Left lobe of liver (tissue), 2 donors: Measurements from ENCODE around the gene ZNF358. TPM values are rescaled to one million over a fixed set of nuclear protein-coding genes. Genes with fewer than 3 reads are reported as not detected.

Source experiments
- ATAC-seq: fragments of 200-7000 bp; cut with Tn5 transposase; one replicate; pipeline ENCODE4 v1.9.1; 2020; ENCODE audit warnings: mild to moderate bottlenecking, moderate library complexity
- DNase-seq: peaks from one replicate; pipeline ENCODE4 v3.0.0-alpha.2; 2020; ENCODE audit warnings: low spot score
- total RNA-seq: library from RNA; stranded (reverse); gene quantifications from one replicate; pipeline ENCODE4 v1.2.1, GENCODE V29; 2021
- donor health status: DM: no; HTN: no; CAD: no; lungs with moderate emphysema.
- donor health status: DM: no; HTN: yes; CAD: no.

ZNF358 gene
- total RNA-seq, 1 donor from 2014 or later, result 31.3 TPM

- no peak for DNase-seq
- ATAC-seq, result no peak
Measured at GRCh38 chr19:7554565-7554964, 38.7 kb downstream of the ZNF358 start.

- no peak for DNase-seq
- no peak for ATAC-seq
Measured at GRCh38 chr19:7554990-7555864, 39.3 kb downstream of the ZNF358 start.

GRCh38 chr19:7556696-7557315 lies 40.9 kb downstream of the ZNF358 start:
- DNase-seq, result no peak
- no peak for ATAC-seq

- DNase-seq, result no peak
- ATAC-seq, result no peak
Measured at GRCh38 chr19:7558667-7559066, 42.8 kb downstream of the ZNF358 start.

GRCh38 chr19:7559102-7559501 lies 43.2 kb downstream of the ZNF358 start:
- DNase-seq (no peak), ATAC-seq (no peak)

- DNase-seq, result no peak
- ATAC-seq, result no peak
Measured at GRCh38 chr19:7560255-7560654, 44.4 kb downstream of the ZNF358 start.

- DNase-seq (no peak), ATAC-seq (no peak)
Measured at GRCh38 chr19:7561325-7561724, 45.4 kb downstream of the ZNF358 start.

- ATAC-seq, result no peak
- DNase-seq, result no peak
Measured at GRCh38 chr19:7562646-7563393, 46.9 kb downstream of the ZNF358 start.

GRCh38 chr19:7564866-7565265 lies 49.0 kb downstream of the ZNF358 start:
- ATAC-seq, result no peak
- DNase-seq, result no peak

- ATAC-seq, result no peak
- no peak for DNase-seq
Measured at GRCh38 chr19:7565332-7565731, 49.4 kb downstream of the ZNF358 start.

Other genes with a start within 250 kb of the ZNF358 start
- 96.4 TPM for gene INSR, start 221.7 kb upstream of the ZNF358 start, total RNA-seq
- 16.4 TPM for gene ARHGEF18, start 167.2 kb upstream of the ZNF358 start, total RNA-seq
- 16.5 TPM for gene PEX11G, start 27.1 kb upstream of the ZNF358 start, total RNA-seq
- 25.7 TPM for gene MCOLN1, start 6.5 kb downstream of the ZNF358 start, total RNA-seq
- gene PNPLA6, start 19.6 kb downstream of the ZNF358 start, total RNA-seq, result 57.9 TPM
- 40.8 TPM for gene CAMSAP3, start 79.8 kb downstream of the ZNF358 start, total RNA-seq
- gene XAB2, start 113.4 kb downstream of the ZNF358 start, total RNA-seq, result 21.2 TPM
- gene PET100, start 113.7 kb downstream of the ZNF358 start, total RNA-seq, result 75.6 TPM
- 1.7 TPM for gene PCP2, start 117.6 kb downstream of the ZNF358 start, total RNA-seq
- 48.0 TPM for gene STXBP2, start 121.0 kb downstream of the ZNF358 start, total RNA-seq
- not detected for gene RETN, start 152.9 kb downstream of the ZNF358 start, total RNA-seq
- gene MCEMP1, start 161.0 kb downstream of the ZNF358 start, total RNA-seq, result 0.18 TPM
- 53.7 TPM for gene TRAPPC5, start 164.7 kb downstream of the ZNF358 start, total RNA-seq
- 0.45 TPM for gene FCER2, start 186.0 kb downstream of the ZNF358 start, total RNA-seq
- gene CLEC4G, start 216.0 kb downstream of the ZNF358 start, total RNA-seq, result 34.3 TPM
- 1.2 TPM for gene CD209, start 231.4 kb downstream of the ZNF358 start, total RNA-seq
- gene CLEC4M, start 247.1 kb downstream of the ZNF358 start, total RNA-seq, result 13.2 TPM